Upper lobe of left lung (tissue), 6 donors: ENCODE results near the gene IGSF9B. TPM values are rescaled to one million over a fixed set of nuclear protein-coding genes. Genes with fewer than 3 reads are reported as not detected.

Experiments
- ATAC-seq, 2 donors: fragments of 200-7000 bp; cut with Tn5 transposase; one replicate each; pipeline ENCODE4 v1.9.1; 2022; ENCODE audit warnings: mild to moderate bottlenecking in 2 of 2, moderate library complexity in 2 of 2; ENCODE audit not compliant: low FRiP score in 2 of 2
- DNase-seq, 2 donors: peaks; one replicate each; pipeline ENCODE4 v3.0.0-alpha.2; 2019 to 2020
- H3K27ac ChIP-seq, 4 donors: fragments of 200-600 bp; sonication (generic); one replicate each; pipeline ENCODE4 v1.5.1; 2016 to 2019
- H3K27me3 ChIP-seq, 4 donors: fragments of 200-600 bp; sonication (generic); one replicate each; pipeline ENCODE4 v1.5.1; 2017 to 2019
- H3K36me3 ChIP-seq, 4 donors: fragments of 200-600 bp; sonication (generic); one replicate each; pipeline ENCODE4 v1.5.1; 2016 to 2019
- H3K4me1 ChIP-seq, 4 donors: fragments of 200-600 bp; sonication (generic); one replicate each; pipeline ENCODE4 v1.5.1; 2018 to 2019
- H3K4me3 ChIP-seq, 4 donors: fragments of 200-600 bp; sonication (generic); one replicate each; pipeline ENCODE4 v1.5.1; 2017 to 2019; ENCODE audit warnings: mild to moderate bottlenecking in 2 of 4, moderate library complexity in 1 of 4
- H3K9me3 ChIP-seq, 4 donors: fragments of 200-600 bp; sonication (generic); one replicate each; pipeline ENCODE4 v1.5.1; 2018 to 2019
- EP300 ChIP-seq, 4 donors: sonication (generic); formaldehyde crosslinking; IDR thresholded peaks; one replicate each; pipeline ENCODE4 v1.5.1; 2017; ENCODE audit warnings: antibody characterized with exemption in 4 of 4, control low read depth in 2 of 4
- POLR2A ChIP-seq, 4 donors: fragments of 450-650 bp; IDR thresholded peaks; one replicate each; pipeline ENCODE4 v1.5.1; 2016 to 2017; ENCODE audit warnings: antibody characterized with exemption in 4 of 4, mild to moderate bottlenecking in 2 of 4
- POLR2AphosphoS5 ChIP-seq, 2 donors: sonication (generic); formaldehyde crosslinking; IDR thresholded peaks; one replicate each; pipeline ENCODE4 v1.5.1; 2017; ENCODE audit warnings: antibody characterized with exemption in 2 of 2
- WGBS, 2 donors: methylation state at CpG; one replicate each; pipeline ENCODE4 v1.1.5; 2017 to 2018; 5-methylcytosine and 5-hydroxymethylcytosine counted together
- total RNA-seq, 6 donors: library from RNA; depleted of rRNA in 4 of 6; stranded (reverse); fragments of >200 nt in 4 of 6; gene quantifications; one replicate each; pipeline versions ENCODE4 v1.1.0 to v1.2.1, GENCODE V29; 2016 to 2021
- TF ChIP-seq, protein P1 (sequence below), 6 experiments: fragments of 450-650 bp in 4 of 6; fragments of 200-600 bp in 2 of 6; sonication (generic) in 2 of 6; IDR thresholded peaks; one replicate each; pipeline ENCODE4 v1.5.1; 2016 to 2019; ENCODE audit warnings: antibody characterized with exemption in 6 of 6
- donor health status: DM: no; HTN: no; CAD: no; lungs with moderate emphysema.
- donor health status: DM: no; HTN: yes; CAD: no; lungs with severe emphysema.

Gene IGSF9B
- total RNA-seq, 6 donors from 2014 or later: 1.6 to 13.6 (median 5.3) TPM

DNA sequence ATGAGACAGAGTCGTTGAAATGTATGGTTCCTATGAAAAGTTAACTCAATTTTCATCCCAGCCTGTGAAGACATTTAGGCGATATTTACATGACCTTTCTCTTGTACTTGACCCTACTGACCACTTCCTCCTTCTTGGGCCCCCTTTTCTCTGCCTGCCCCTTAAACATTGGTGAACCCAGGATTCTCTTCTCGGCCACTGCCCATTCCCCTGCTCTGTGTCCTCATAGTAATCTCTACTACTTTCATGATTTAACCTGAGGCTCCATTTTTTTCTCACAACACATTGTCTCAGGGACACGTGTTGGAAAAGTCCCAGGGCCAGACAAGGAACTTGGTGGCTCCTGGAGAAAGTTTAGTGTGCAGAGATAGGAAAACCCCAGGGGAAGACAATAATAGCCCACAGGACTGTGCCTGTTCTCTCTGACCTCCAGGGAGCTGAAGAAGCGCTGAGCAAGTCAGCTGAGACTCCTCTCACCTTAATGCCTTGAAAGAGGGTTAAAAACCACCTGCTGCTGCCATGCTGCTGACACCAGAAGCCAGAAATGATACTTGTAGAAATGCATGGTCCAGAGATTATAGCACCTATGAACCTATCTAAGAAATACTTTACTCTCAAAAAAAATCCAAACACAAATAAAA lies 69.0 kb downstream of the IGSF9B start:
- DNase-seq (no peak), ATAC-seq (no peak)
- TF ChIP-seq POLR2A (IDR thresholded peaks at IDR 0.05) (no peak), EP300 (IDR thresholded peaks at IDR 0.05) (no peak), POLR2AphosphoS5 (IDR thresholded peaks at IDR 0.05) (no peak)
- TF ChIP-seq, protein P1, sequence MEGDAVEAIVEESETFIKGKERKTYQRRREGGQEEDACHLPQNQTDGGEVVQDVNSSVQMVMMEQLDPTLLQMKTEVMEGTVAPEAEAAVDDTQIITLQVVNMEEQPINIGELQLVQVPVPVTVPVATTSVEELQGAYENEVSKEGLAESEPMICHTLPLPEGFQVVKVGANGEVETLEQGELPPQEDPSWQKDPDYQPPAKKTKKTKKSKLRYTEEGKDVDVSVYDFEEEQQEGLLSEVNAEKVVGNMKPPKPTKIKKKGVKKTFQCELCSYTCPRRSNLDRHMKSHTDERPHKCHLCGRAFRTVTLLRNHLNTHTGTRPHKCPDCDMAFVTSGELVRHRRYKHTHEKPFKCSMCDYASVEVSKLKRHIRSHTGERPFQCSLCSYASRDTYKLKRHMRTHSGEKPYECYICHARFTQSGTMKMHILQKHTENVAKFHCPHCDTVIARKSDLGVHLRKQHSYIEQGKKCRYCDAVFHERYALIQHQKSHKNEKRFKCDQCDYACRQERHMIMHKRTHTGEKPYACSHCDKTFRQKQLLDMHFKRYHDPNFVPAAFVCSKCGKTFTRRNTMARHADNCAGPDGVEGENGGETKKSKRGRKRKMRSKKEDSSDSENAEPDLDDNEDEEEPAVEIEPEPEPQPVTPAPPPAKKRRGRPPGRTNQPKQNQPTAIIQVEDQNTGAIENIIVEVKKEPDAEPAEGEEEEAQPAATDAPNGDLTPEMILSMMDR (IDR thresholded peaks at IDR 0.05): no peak
- Histone ChIP-seq H3K27ac (no peak overlapping the region), H3K4me3 (no peak overlapping the region), H3K9me3 (no peaks in the 10 kb centered on the region), H3K4me1 (no peaks in the 10 kb centered on the region), H3K27me3 (no peaks in the 10 kb centered on the region), H3K36me3 (no peaks in the 10 kb centered on the region)
- WGBS, 2 donors: 55 to 57% methylated on average over 5 of the region's 5 CpGs

DNA sequence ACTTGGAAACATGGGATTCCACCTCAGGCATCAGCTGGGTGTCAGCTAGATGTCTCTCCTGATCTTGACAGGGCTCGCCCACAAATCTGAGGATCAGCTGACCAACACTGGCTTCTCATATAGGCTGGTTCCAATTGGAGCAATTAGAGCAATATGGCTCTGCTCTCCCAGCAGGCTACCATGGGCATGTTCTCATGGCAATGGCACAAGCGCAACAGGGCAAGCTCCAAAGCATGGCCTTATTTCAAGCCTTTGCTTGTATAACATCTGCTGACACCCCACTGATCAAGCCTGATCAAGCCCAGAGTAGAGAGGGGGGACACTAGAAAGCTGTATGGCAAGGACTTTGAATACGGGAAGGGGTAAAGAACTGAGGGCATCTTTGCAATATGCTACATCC lies 70.7 kb downstream of the IGSF9B start:
- ATAC-seq: no peak
- no peak for DNase-seq

DNA sequence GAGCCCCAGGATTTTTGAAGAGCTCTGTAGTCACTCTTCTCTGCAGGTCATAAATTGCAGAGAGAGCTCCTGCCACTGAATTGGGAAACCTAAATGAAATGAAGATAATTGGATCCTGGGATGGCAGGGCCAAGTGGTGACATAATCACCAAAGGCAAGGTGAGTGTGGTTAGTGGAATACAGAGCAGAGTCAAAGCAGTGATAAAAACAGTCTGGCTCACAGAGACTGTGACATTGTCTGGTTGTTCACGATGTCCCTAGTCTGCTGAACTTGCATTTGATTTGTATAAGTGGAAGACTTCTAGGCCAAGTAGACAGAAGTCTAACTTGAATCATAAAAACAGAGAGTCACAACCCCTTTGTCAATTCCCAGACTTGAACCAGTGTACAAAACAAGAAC lies 84.6 kb downstream of the IGSF9B start:
- no peaks in the 10 kb centered on the region for H3K9me3 ChIP-seq
- TF ChIP-seq, protein P1 (IDR thresholded peaks at IDR 0.05): no peak
- TF ChIP-seq EP300 (IDR thresholded peaks at IDR 0.05): no peak
- TF ChIP-seq POLR2AphosphoS5 (IDR thresholded peaks at IDR 0.05): no peak
- TF ChIP-seq POLR2A (IDR thresholded peaks at IDR 0.05): no peak
- H3K27ac ChIP-seq: no peak overlapping the region
- no peak overlapping the region for H3K4me3 ChIP-seq
- DNase-seq (no peak), ATAC-seq (no peak)
- H3K36me3 ChIP-seq: no peaks in the 10 kb centered on the region
- H3K4me1 ChIP-seq: no peaks in the 10 kb centered on the region
- H3K27me3 ChIP-seq: no peaks in the 10 kb centered on the region
- WGBS, 2 donors: 0 to 42% methylated on average over 1 of the region's 1 CpG

More for the DNA sequence above, 70.7 kb downstream of the IGSF9B start:
- Histone ChIP-seq H3K4me1 (no peaks in the 10 kb centered on the region), H3K4me3 (no peak overlapping the region), H3K9me3 (no peaks in the 10 kb centered on the region), H3K27me3 (no peaks in the 10 kb centered on the region), H3K36me3 (no peaks in the 10 kb centered on the region), H3K27ac (no peak overlapping the region)
- TF ChIP-seq, protein P1 (IDR thresholded peaks at IDR 0.05): no peak
- TF ChIP-seq EP300 (IDR thresholded peaks at IDR 0.05) (no peak), POLR2A (IDR thresholded peaks at IDR 0.05) (no peak), POLR2AphosphoS5 (IDR thresholded peaks at IDR 0.05) (no peak)
- WGBS, 2 donors: 85 to 91% methylated on average over 3 of the region's 3 CpGs

DNA sequence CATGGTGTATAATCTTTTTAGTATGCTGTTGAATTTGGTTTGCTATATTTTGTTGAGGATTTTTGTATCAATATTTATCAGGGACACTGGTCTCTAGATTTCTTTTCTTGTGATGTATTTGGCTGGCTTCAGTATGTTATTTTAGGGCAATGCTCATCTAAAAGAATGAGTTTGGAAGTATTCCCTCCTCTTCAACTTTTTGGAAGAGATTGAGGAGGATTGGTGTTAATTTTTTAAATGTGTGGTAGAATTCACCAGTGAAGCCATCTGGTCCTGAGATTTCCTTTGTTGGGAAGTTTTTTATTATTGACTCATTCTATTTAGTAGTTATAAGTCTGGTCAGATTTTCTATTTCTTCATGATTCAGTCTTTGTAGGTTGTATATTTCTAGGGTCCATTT lies 89.3 kb downstream of the IGSF9B start:
- no peaks in the 10 kb centered on the region for H3K36me3 ChIP-seq
- H3K4me1 ChIP-seq: no peaks in the 10 kb centered on the region
- ATAC-seq (no peak), DNase-seq (no peak)
- no peak overlapping the region for H3K27ac ChIP-seq
- H3K9me3 ChIP-seq: no peaks in the 10 kb centered on the region
- H3K27me3 ChIP-seq: no peaks in the 10 kb centered on the region
- no peak for TF ChIP-seq POLR2AphosphoS5 (IDR thresholded peaks at IDR 0.05)
- TF ChIP-seq, protein P1 (IDR thresholded peaks at IDR 0.05): no peak
- TF ChIP-seq POLR2A (IDR thresholded peaks at IDR 0.05): no peak
- TF ChIP-seq EP300 (IDR thresholded peaks at IDR 0.05): no peak
- no peak overlapping the region for H3K4me3 ChIP-seq

DNA sequence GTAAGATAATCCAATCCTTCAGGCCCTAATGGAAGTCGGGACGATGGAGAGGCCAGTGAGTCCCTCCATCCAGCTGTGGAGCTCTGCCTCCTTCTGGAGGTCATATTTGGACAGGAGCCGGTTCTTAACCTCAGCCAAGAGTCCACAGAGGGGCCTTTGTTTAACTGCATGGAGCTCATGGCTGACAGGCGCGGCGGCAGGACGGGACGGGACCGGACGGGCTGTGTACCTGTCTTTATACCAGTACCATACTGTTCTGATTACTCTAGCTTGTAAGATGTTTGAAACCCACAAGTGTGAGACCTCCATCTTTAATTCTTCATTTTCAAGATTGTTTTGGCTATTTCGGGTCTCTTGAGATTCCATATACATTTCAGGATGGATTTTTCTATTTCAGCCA lies 91.3 kb downstream of the IGSF9B start:
- ATAC-seq: peak in 1 of 2 donors; percentile 22
- TF ChIP-seq POLR2A (IDR thresholded peaks at IDR 0.05): no peak
- TF ChIP-seq EP300 (IDR thresholded peaks at IDR 0.05): no peak
- TF ChIP-seq, protein P1 (IDR thresholded peaks at IDR 0.05): no peak
- TF ChIP-seq POLR2AphosphoS5 (IDR thresholded peaks at IDR 0.05): no peak
- Histone ChIP-seq H3K27ac (no peak overlapping the region), H3K27me3 (no peaks in the 10 kb centered on the region), H3K4me3 (no peak overlapping the region), H3K4me1 (no peaks in the 10 kb centered on the region), H3K36me3 (no peaks in the 10 kb centered on the region), H3K9me3 (no peaks in the 10 kb centered on the region)
- 90 to 96% methylated on average over 10 to 11 of the region's 11 CpGs for WGBS, 2 donors
- DNase-seq: peak in 1 of 2 donors; percentile 63
